ENCODE data around the gene CDCA8. TPM values are rescaled to one million over a fixed set of nuclear protein-coding genes. Genes with fewer than 3 reads are reported as not detected.

Gene CDCA8
- total and polyA plus RNA-seq, 9 of the 15 experiments (the other 6 are each of a cell fraction or from before 2014, with no cell fraction given), result 26.4 to 148 (median 81.8) TPM

DNA sequence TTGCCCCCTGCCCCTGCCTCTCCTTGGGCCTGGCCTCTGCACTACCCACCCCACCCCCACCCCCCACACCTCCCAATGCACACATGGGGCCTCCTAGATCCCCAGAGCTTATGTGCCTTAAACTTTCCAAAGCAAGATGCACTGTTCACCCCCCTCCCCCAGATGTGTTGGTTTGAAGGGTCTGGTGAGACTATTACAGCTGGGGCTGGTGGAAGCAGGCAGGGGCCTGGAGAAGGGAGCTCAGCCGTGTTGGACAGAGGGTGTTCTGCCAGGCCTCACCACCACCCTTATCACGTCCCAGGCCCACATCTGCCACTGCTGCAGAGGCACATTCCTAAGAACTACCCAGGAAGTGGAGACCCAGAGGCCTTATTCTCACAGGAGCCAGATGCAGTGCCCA lies 39.3 kb upstream of the CDCA8 start:
- H3K9me3 ChIP-seq (replicated peaks; ENCODE audit: control insufficient read depth, insufficient read depth, low read depth, low read length), result no peaks in the 10 kb centered on the region
- 0 out of 2 replicates have a peak, but pooled peaks cover 5% of the 10 kb centered on the region for H4K20me1 ChIP-seq (replicated peaks; ENCODE audit: control insufficient read depth, insufficient read depth, low read length)
- BruUV-seq (replicated peaks), result no TSS peak
- H2AFZ ChIP-seq (ENCODE audit: low read depth, low read length), result no peak overlapping the region
- no peak overlapping the region for H3K27ac ChIP-seq (ENCODE audit: extremely low read depth, low read depth, low read length)
- peaks cover 0 to 6% of the 10 kb centered on the region in 2 experiments; a peak in 1 of 5 replicates for H3K4me1 ChIP-seq (replicated peaks in 1 of 2; ENCODE audit: control insufficient read depth in 2 of 2, insufficient read depth in 2 of 2, low read length in 2 of 2)
- intact Hi-C loops (cut with micrococcal nuclease) (no loop called here), in situ Hi-C loops (cut with MboI) (no loop called here)
- no peak for DNase-seq (ENCODE audit: extremely low read depth in 1 of 4, low spot score in 3 of 4)
- no peak for FAIRE-seq
- no peak overlapping the region for H3K4me3 ChIP-seq
- H3K27me3 ChIP-seq (ENCODE audit: control insufficient read depth in 2 of 2, insufficient read depth in 2 of 2, low read length in 2 of 2), result peaks cover 37 to 79% of the 10 kb centered on the region in 2 experiments
- H3K9ac ChIP-seq (ENCODE audit: insufficient read depth in 1 of 2, low read depth in 2 of 2, low read length in 2 of 2), result no peak overlapping the region
- ChIA-PET POLR2A (interaction anchor here (0.6 kb wide), 1 partner anchor 22 kb away, joined by 3 read pairs; no protein-coding TSS in a partner anchor), CTCF (ENCODE audit: low intra/inter-chr PET ratio) (no interaction called here)
- H3K79me2 ChIP-seq (ENCODE audit: control insufficient read depth, insufficient read depth, low read length), result no peaks in the 10 kb centered on the region
- TF ChIP-seq LCOR (CRISPR knock-in tag; IDR thresholded peaks at IDR 0.05) (no peak), ARID3B (CRISPR knock-in tag; IDR thresholded peaks at IDR 0.05; ENCODE audit: borderline replicate concordance) (no peak), NFXL1 (CRISPR knock-in tag; IDR thresholded peaks at IDR 0.05) (no peak), HDGF (IDR thresholded peaks at IDR 0.05) (no peak), SRSF1 (IDR thresholded peaks at IDR 0.05; ENCODE audit: low read depth, low read length) (no peak), ZNF134 (CRISPR knock-in tag; conservative IDR thresholded peaks at IDR 0.05) (no peak), CC2D1A (IDR thresholded peaks at IDR 0.05) (no peak), EP400 (IDR thresholded peaks at IDR 0.05) (no peak), ZNF263 (CRISPR knock-in tag; IDR thresholded peaks at IDR 0.05; ENCODE audit: borderline replicate concordance) (no peak)
- H3K9me1 ChIP-seq (ENCODE audit: control insufficient read depth, insufficient read depth, low read length), result no peaks in the 10 kb centered on the region
- H3K4me2 ChIP-seq (ENCODE audit: insufficient read depth, low read length), result no peak overlapping the region
- no peak for ATAC-seq
- H3K36me3 ChIP-seq (ENCODE audit: control insufficient read depth, insufficient read depth, low read length), result no peaks in the 10 kb centered on the region
- WGBS (ENCODE audit: insufficient coverage, low coverage, missing lambda C conversion rate), result 0% methylated on average over 2 of the region's 2 CpGs

All from K562 (cell line).